GM10847 (cell line): Measurements from ENCODE around the gene TMEM62.

Experiments
- POLR2A ChIP-seq: IDR thresholded peaks from 2 replicates; pipeline ENCODE4 v1.6.1; 2011; ENCODE audit not compliant: insufficient read length; ENCODE audit errors: extremely low read depth

TMEM62 gene

GRCh38 chr15:43230640-43231115 is 97.3 kb downstream of the TMEM62 start:
- TF ChIP-seq POLR2A: no peak

DNA sequence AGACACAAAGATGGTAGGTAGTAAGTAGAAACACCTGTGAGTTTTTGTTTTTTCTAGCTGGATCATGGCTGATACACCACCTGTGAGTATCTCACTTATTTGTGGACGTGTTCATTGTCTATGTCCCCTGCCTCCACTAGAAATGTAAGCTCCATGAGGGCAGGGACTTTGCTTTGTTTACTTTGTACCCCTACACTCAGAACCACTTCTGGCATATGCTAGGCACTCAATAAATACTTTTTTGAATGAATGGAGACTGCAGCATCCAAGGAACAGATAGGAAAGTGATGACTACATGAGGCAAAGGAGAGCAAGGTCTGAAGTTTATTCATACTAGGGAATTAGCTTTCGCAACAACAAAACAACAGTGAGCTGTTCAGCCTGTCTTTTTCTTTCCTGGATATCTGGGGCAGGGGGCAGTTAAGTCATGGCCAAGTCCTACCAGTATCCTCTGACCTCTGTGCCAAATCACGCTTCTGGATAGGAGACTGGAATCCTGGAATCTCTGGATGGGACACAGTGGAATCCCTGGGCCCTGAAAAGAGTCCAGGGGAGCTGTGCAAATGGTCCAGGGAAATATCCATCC is 99.0 kb downstream of the TMEM62 start:
- no peak for TF ChIP-seq POLR2A
